ENCODE results near the gene ZBED4.

DNA sequence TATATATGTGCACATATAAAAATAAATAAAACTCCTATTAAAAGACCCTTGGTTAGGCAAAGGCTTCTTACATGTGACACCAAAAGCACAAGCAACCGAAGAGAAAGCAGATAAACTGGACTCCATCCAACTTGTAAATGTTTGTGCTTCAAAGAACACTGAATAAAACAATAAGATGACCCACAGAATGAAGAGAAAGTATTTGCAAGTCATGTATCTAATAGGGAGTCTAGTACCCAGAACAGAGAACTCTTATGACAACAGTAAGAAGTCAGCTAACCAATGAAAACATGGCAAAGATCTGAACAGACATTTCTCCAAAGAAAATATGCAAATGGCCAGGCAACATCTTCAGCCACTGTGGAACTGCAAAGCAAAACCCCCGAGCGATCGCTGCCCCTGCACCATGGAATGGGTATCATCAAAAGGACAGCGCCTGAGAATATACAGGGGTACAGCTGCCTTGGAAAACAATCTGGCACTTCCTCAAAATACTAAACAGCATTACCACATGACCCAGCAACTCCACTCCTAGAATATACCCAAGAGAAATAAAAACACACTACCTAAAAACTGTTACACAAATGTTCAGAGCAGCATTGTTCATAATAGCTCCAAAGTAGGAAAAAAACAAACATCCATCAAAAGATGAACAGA lies 43.2 kb upstream of the ZBED4 start:
- TF ChIP-seq, protein P1, sequence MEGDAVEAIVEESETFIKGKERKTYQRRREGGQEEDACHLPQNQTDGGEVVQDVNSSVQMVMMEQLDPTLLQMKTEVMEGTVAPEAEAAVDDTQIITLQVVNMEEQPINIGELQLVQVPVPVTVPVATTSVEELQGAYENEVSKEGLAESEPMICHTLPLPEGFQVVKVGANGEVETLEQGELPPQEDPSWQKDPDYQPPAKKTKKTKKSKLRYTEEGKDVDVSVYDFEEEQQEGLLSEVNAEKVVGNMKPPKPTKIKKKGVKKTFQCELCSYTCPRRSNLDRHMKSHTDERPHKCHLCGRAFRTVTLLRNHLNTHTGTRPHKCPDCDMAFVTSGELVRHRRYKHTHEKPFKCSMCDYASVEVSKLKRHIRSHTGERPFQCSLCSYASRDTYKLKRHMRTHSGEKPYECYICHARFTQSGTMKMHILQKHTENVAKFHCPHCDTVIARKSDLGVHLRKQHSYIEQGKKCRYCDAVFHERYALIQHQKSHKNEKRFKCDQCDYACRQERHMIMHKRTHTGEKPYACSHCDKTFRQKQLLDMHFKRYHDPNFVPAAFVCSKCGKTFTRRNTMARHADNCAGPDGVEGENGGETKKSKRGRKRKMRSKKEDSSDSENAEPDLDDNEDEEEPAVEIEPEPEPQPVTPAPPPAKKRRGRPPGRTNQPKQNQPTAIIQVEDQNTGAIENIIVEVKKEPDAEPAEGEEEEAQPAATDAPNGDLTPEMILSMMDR (IDR thresholded peaks at IDR 0.05; ENCODE audit: low read length), result no peak
- no peak for TF ChIP-seq EZH2 (optimal IDR thresholded peaks at IDR 0.05; ENCODE audit: low read depth, low read length)
